ENCODE data around the gene SIRPA.

Gene SIRPA

DNA sequence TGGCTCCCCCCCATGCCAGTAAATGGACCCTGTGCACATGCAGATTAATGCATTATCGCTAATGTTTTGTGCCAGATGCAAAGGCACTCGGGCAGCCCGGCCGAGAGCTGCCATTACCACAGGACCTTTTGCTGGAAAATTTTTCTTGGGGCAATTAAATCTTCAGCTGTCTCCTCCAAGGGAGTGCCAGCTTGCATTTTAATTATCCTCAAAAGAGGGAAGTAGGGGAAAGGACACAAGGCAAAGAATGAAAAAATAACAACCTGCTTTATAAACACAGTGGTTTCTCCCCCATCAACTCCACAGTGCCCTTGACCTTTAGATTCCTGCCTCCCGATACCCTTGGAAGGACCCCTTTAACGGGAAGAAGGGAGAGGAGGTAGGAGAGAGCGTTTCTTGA is 50.5 kb downstream of the SIRPA start:
- in situ Hi-C loops (cut with HindIII; ENCODE audit: low sequenced_read_pairs), result no loop called here

GRCh38 chr20:1946442-1946761 is 51.2 kb downstream of the SIRPA start:
- no peak overlapping the region for H3K4me3 ChIP-seq (ENCODE audit: low read depth, low read length)
- no peak for DNase-seq (ENCODE audit: low read depth, low spot score)
- in situ Hi-C loops (cut with HindIII; ENCODE audit: low sequenced_read_pairs), result no loop called here
- no peak for TF ChIP-seq CTCF (IDR thresholded peaks at IDR 0.05; ENCODE audit: low read depth, low read length)

More for the DNA sequence above, 50.5 kb downstream of the SIRPA start:
- H3K4me3 ChIP-seq (ENCODE audit: low read depth, low read length), result no peak overlapping the region
- no peak for DNase-seq (ENCODE audit: low read depth, low spot score)
- no peak for TF ChIP-seq CTCF (IDR thresholded peaks at IDR 0.05; ENCODE audit: low read depth, low read length)

GRCh38 chr20:1946762-1947534 is 51.7 kb downstream of the SIRPA start:
- DNase-seq (ENCODE audit: low read depth, low spot score), result no peak
- H3K4me3 ChIP-seq (ENCODE audit: low read depth, low read length), result no peak overlapping the region
- in situ Hi-C loops (cut with HindIII; ENCODE audit: low sequenced_read_pairs), result no loop called here
- TF ChIP-seq CTCF (IDR thresholded peaks at IDR 0.05; ENCODE audit: low read depth, low read length), result no peak

DNA sequence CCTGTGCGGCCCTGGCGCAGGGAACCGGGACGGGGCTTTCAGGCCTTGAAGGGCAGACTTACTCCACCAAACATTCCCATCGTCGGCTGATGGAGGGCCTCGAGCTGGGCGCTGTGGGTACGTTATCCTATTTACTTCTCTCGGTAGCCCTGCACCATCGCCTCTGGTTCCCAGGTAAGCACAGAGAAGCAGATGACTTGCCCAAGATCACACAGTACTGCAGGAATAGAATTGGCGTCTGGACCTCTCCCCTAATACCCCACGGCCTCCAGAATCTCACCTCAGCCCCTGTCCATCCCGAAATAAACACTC is 52.3 kb downstream of the SIRPA start:
- in situ Hi-C loops (cut with HindIII; ENCODE audit: low sequenced_read_pairs), result no loop called here
- DNase-seq (ENCODE audit: low read depth, low spot score), result no peak
- TF ChIP-seq CTCF (IDR thresholded peaks at IDR 0.05; ENCODE audit: low read depth, low read length), result no peak
- no peak overlapping the region for H3K4me3 ChIP-seq (ENCODE audit: low read depth, low read length)

GRCh38 chr20:1949347-1950100 is 54.3 kb downstream of the SIRPA start:
- TF ChIP-seq CTCF (IDR thresholded peaks at IDR 0.05; ENCODE audit: low read depth, low read length), result no peak
- no peak overlapping the region for H3K4me3 ChIP-seq (ENCODE audit: low read depth, low read length)
- no peak for DNase-seq (ENCODE audit: low read depth, low spot score)
- in situ Hi-C loops (cut with HindIII; ENCODE audit: low sequenced_read_pairs), result no loop called here

- H3K4me3 ChIP-seq (ENCODE audit: low read depth, low read length), result no peak overlapping the region
- in situ Hi-C loops (cut with HindIII; ENCODE audit: low sequenced_read_pairs), result no loop called here
- no peak for TF ChIP-seq CTCF (IDR thresholded peaks at IDR 0.05; ENCODE audit: low read depth, low read length)
- DNase-seq (ENCODE audit: low read depth, low spot score), result no peak
These were observed 55.6 kb downstream of the SIRPA start for GRCh38 chr20:1950836-1951235.

All from astrocyte of the spinal cord (primary cell).